ENCODE data around the gene ST8SIA4. TPM values are rescaled to one million over a fixed set of nuclear protein-coding genes. Genes with fewer than 3 reads are reported as not detected.

The ST8SIA4 gene
- total RNA-seq, 1 experiment from 2014 or later, result 0.41 TPM

- intact Hi-C loops (cut with micrococcal nuclease; ENCODE audit: unreplicated experiment), result no loop called here
- CTCF ChIA-PET, result no interaction called here
These were observed 6.0 kb upstream of the ST8SIA4 start for GRCh38 chr5:100909034-100909433.

DNA sequence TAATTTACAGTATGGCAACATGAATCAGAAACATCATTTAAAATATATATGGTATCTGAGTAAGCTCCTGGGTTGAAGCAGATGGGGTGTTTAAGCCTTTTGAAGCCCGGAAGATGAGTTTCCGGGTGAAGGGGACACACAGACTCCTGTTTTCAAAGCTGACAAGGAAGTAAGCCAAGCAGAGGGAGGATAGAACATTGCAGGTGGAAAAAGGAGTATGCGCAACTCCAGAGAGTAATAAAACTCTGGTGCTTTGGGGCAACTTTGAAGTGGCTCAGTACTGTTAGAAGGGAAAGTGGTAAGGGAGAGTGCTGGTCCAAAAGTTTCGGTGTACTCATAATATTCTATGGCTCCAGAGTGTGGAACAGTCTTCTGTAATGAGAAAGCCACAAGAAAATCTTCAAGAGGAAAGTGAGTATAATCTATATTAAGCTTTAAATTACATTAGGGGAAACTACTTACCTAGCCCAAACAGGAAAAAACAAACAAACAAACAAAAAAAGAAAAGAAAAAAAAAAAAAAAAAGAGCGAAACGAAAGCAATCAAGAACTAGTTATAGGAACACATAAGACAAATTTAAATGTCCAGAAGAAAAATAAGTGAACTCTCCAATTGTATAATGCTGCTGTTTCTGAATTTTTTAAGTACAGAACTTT is 2.3 kb upstream of the ST8SIA4 start:
- no peak for ATAC-seq
- Histone ChIP-seq H3K9me3 (ENCODE audit: control insufficient read depth, insufficient read depth, low read depth, low read length) (no peaks in the 10 kb centered on the region), H3K4me1 (ENCODE audit: control insufficient read depth, insufficient read depth, low read length) (peaks cover 4% of the 10 kb centered on the region), H3K27me3 (ENCODE audit: control insufficient read depth, insufficient read depth, low read length) (peaks cover 13% of the 10 kb centered on the region), H3K27ac (ENCODE audit: low read length) (no peak overlapping the region), H3K36me3 (ENCODE audit: control insufficient read depth, insufficient read depth, low read length) (no peaks in the 10 kb centered on the region), H3K4me3 (ENCODE audit: low read depth in 2 of 2, low read length in 2 of 2) (no peak overlapping the region)
- no TSS peak for BruUV-seq (replicated peaks)
- ChIA-PET POLR2A (interaction anchor here (0.6 kb wide), 1 partner anchor 1917 kb away, joined by 9 read pairs; no protein-coding TSS in a partner anchor), CTCF (no interaction called here)
- intact Hi-C loops (cut with micrococcal nuclease; ENCODE audit: unreplicated experiment) (no loop called here), in situ Hi-C loops (cut with HindIII; ENCODE audit: low pct_unique_long_range_greater_than_20kb, low sequenced_read_pairs) (no loop called here)
- TF ChIP-seq TCF7L2 (IDR thresholded peaks at IDR 0.05; ENCODE audit: low read depth, low read length) (no peak), POLR2AphosphoS5 (IDR thresholded peaks at IDR 0.05; ENCODE audit: low read depth, low read length) (no peak), CTCF (IDR thresholded peaks at IDR 0.05) (no peak)
- TF ChIP-seq, protein P1, sequence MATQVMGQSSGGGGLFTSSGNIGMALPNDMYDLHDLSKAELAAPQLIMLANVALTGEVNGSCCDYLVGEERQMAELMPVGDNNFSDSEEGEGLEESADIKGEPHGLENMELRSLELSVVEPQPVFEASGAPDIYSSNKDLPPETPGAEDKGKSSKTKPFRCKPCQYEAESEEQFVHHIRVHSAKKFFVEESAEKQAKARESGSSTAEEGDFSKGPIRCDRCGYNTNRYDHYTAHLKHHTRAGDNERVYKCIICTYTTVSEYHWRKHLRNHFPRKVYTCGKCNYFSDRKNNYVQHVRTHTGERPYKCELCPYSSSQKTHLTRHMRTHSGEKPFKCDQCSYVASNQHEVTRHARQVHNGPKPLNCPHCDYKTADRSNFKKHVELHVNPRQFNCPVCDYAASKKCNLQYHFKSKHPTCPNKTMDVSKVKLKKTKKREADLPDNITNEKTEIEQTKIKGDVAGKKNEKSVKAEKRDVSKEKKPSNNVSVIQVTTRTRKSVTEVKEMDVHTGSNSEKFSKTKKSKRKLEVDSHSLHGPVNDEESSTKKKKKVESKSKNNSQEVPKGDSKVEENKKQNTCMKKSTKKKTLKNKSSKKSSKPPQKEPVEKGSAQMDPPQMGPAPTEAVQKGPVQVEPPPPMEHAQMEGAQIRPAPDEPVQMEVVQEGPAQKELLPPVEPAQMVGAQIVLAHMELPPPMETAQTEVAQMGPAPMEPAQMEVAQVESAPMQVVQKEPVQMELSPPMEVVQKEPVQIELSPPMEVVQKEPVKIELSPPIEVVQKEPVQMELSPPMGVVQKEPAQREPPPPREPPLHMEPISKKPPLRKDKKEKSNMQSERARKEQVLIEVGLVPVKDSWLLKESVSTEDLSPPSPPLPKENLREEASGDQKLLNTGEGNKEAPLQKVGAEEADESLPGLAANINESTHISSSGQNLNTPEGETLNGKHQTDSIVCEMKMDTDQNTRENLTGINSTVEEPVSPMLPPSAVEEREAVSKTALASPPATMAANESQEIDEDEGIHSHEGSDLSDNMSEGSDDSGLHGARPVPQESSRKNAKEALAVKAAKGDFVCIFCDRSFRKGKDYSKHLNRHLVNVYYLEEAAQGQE (IDR thresholded peaks at IDR 0.05; ENCODE audit: insufficient read depth in 1 of 2, low read depth in 2 of 2, low read length in 1 of 2), result no peak
- no peak for DNase-seq (ENCODE audit: low read depth, low spot score)

More at GRCh38 chr5:100909034-100909433, 6.0 kb upstream of the ST8SIA4 start:
- H3K4me3 ChIP-seq (ENCODE audit: low read depth in 2 of 2, low read length in 2 of 2), result no peak overlapping the region
- no peaks in the 10 kb centered on the region for H3K27me3 ChIP-seq (ENCODE audit: control insufficient read depth, insufficient read depth, low read length)
- in situ Hi-C loops (cut with HindIII; ENCODE audit: low pct_unique_long_range_greater_than_20kb, low sequenced_read_pairs), result no loop called here
- TF ChIP-seq CTCF (IDR thresholded peaks at IDR 0.05) (no peak), TCF7L2 (IDR thresholded peaks at IDR 0.05; ENCODE audit: low read depth, low read length) (no peak), POLR2AphosphoS5 (IDR thresholded peaks at IDR 0.05; ENCODE audit: low read depth, low read length) (no peak), SIN3A (IDR thresholded peaks at IDR 0.05; ENCODE audit: borderline replicate concordance, insufficient read depth, low read depth, low read length) (no peak)
- TF ChIP-seq, protein P1 (IDR thresholded peaks at IDR 0.05; ENCODE audit: insufficient read depth in 1 of 2, low read depth in 2 of 2, low read length in 1 of 2), result no peak
- H3K9me3 ChIP-seq (ENCODE audit: control insufficient read depth, insufficient read depth, low read depth, low read length), result no peaks in the 10 kb centered on the region
- DNase-seq (ENCODE audit: low read depth, low spot score) (no peak), ATAC-seq (no peak)
- no peaks in the 10 kb centered on the region for H3K4me1 ChIP-seq (ENCODE audit: control insufficient read depth, insufficient read depth, low read length)
- H3K36me3 ChIP-seq (ENCODE audit: control insufficient read depth, insufficient read depth, low read length), result no peaks in the 10 kb centered on the region
- POLR2A ChIA-PET, result no interaction called here
- BruUV-seq (replicated peaks), result no TSS peak
- no peak overlapping the region for H3K27ac ChIP-seq (ENCODE audit: low read length)

Measured in Panc1 (cell line).